Measurements from ENCODE around the gene ZNF385A.

ZNF385A gene

GRCh38 chr12:54419088-54419887 is 34.8 kb upstream of the ZNF385A start, which contains the start of gene ITGA5:
TSS of gene ITGA5 (minus strand) at chr12:54419266. CDS start at chr12:54419198, 68 bp downstream.
- TF ChIP-seq GATA2 (IDR thresholded peaks at IDR 0.05; ENCODE audit: low read depth, low read length) (no peak), GATA3 (IDR thresholded peaks at IDR 0.05; ENCODE audit: low read depth, low read length) (no peak)

- TF ChIP-seq GATA2 (IDR thresholded peaks at IDR 0.05; ENCODE audit: low read depth, low read length) = no peak
- no peak for TF ChIP-seq GATA3 (IDR thresholded peaks at IDR 0.05; ENCODE audit: low read depth, low read length)
These were observed 34.0 kb upstream of the ZNF385A start for GRCh38 chr12:54418441-54419087.

- no peak for TF ChIP-seq GATA3 (IDR thresholded peaks at IDR 0.05; ENCODE audit: low read depth, low read length)
- no peak for TF ChIP-seq GATA2 (IDR thresholded peaks at IDR 0.05; ENCODE audit: low read depth, low read length)
These were observed 33.3 kb upstream of the ZNF385A start for GRCh38 chr12:54417712-54418440.

DNA sequence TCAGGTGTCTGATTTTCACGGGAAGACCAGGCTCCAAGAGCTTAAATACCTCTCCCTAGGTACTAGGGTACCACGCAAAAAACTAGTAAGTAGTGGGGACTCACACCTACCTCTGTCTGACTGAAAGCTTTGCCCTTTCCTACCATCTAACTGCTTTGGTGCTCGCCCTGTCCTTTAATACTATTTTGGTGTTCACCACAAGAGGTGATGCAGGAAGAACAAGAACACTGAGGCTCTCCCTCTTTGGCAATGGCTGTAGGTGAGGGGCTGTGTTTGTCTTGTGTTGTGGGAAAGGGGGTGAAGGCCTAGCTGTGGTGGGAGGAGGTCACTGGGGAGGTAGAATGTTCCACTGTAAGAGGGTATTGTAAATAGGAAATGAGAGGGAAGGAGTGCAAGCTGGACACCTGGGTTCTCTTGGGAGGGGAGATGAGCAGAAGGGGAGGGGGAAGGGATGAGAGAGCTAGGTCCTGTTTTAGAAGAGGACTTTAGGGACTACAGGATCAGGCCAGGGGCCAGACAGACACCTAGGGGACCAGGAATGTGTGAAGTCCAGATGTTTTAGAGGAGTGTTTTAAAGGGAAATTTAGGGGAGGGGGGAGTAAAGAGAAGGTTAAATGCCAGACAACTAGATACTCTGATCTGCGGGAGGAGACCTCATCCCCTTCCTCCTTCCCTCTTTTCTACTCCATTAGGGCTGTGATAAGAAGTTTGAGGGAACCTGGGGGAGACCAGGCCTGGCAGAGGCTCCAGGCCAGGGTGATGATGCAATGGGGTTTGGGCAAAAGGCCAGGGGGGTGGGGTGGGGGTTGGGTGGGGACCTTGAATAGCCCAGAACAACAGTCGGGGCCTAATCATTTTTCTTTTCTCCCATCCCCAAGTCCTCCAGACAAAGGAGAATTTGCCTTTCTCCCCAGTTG is 32.4 kb upstream of the ZNF385A start:
- TF ChIP-seq GATA3 (IDR thresholded peaks at IDR 0.05; ENCODE audit: low read depth, low read length) (no peak), GATA2 (IDR thresholded peaks at IDR 0.05; ENCODE audit: low read depth, low read length) (no peak)

- no peak for TF ChIP-seq GATA2 (IDR thresholded peaks at IDR 0.05; ENCODE audit: low read depth, low read length)
- no peak for TF ChIP-seq GATA3 (IDR thresholded peaks at IDR 0.05; ENCODE audit: low read depth, low read length)
These were observed 30.8 kb upstream of the ZNF385A start for GRCh38 chr12:54415221-54415929.

DNA sequence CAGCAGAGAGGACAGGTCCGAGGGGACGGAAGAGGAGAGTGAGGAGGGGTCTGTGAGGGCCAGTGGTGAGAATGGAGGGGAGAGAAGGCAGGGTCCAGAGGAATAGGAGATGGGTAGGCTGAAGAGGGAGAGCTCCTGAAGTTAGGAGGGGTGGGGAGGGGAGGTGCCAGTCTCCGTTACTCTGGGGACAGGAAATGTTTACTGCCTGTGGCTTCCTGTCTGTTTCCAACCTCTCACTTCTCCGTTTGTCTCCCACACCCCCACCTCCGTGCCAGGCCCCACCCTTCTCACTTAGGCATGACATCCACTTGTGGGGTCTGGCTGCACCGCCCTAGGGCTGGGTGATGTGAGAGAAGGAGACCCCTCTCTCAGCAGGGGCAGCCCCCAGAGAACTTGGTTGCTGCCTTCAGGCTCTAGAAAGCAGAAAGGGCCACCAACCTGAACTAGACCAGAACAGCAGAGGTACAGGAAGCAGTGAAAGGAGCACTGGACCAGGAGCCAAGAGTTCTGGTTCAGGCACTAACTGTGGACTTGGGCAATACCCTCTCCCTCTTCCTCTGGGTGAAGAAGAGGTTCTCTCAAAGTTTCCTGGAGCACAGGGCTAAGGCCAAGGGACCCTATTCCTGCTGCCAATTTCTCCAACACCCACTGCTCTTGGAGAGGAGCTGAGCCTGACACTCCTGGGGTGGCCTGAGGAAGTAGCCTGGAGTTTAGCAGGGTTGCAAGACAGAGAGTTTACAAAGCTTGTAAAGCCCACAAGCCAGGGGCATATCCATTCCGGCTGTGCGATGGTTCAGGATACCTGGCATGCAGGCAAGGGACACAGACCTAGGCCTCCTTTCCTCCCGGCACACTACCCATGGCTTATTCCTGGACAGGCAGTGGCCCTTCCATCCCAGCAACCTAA is 29.0 kb upstream of the ZNF385A start:
- TF ChIP-seq GATA2 (IDR thresholded peaks at IDR 0.05; ENCODE audit: low read depth, low read length) (no peak), GATA3 (IDR thresholded peaks at IDR 0.05; ENCODE audit: low read depth, low read length) (no peak)

- TF ChIP-seq GATA3 (IDR thresholded peaks at IDR 0.05; ENCODE audit: low read depth, low read length) = no peak
- TF ChIP-seq GATA2 (IDR thresholded peaks at IDR 0.05; ENCODE audit: low read depth, low read length) = no peak
These were observed 28.3 kb upstream of the ZNF385A start for GRCh38 chr12:54412786-54413185.

DNA sequence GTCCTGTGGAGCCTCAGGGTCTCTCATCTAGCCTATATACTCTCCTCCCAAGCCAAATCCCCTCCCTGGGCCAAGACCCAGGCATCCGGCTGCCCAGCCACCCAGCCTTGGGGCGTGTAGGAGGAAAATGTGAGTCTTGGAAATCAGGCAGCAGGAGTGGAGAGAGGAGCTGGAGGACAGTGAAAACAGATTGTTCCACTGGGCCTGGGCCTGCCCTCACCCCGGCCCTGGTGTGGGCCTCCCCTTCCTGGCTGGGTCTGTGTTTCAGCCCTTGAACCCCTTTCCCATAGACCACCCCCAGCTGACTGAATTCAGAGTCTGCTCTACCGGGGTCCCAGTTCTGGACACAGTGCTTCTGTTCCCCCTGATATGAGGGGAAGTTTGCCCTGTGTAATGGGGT is 27.8 kb upstream of the ZNF385A start:
- TF ChIP-seq GATA2 (IDR thresholded peaks at IDR 0.05; ENCODE audit: low read depth, low read length) (no peak), GATA3 (IDR thresholded peaks at IDR 0.05; ENCODE audit: low read depth, low read length) (no peak)

DNA sequence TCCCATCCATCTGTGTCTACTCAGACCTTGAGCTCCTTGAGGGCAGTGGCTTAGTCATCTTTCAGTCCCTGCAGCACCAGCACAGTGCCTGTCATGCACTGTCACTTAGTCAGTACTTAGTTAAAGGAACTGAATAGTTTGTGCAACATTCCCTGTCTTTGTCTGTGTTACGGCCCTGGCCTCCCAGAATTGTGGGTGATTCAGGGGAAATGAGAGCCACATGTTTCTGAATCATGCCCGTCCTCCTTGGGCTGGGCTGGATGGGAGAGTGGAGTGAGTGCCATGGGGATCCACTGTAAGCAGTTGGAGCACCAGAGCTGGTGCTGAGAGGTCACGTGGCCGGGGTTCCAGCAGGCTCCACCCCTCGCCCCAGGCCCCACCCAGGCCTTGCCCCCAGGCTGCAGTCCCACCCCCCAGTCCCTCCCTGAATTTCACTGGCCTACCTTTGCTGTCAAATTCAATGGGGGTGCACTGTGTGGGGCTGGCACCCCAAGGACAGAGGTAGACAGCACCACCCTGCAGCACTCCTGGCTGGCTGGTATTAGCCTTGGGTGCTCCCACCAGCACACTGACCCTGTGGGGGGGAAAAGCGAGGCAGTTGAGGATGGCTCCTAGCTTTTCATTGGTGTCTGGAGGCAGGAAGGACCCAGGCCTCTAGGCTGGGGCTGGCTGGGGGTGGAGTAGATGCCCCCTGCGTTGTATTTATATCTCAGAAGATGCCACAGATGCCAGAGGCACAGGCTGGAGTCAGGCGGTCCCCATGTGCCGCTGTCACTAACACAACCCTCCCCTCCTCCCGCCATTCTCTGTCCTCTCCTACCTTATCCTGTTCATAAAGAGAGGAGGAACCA is 27.1 kb upstream of the ZNF385A start:
- TF ChIP-seq GATA2 (IDR thresholded peaks at IDR 0.05; ENCODE audit: low read depth, low read length) = no peak
- no peak for TF ChIP-seq GATA3 (IDR thresholded peaks at IDR 0.05; ENCODE audit: low read depth, low read length)

DNA sequence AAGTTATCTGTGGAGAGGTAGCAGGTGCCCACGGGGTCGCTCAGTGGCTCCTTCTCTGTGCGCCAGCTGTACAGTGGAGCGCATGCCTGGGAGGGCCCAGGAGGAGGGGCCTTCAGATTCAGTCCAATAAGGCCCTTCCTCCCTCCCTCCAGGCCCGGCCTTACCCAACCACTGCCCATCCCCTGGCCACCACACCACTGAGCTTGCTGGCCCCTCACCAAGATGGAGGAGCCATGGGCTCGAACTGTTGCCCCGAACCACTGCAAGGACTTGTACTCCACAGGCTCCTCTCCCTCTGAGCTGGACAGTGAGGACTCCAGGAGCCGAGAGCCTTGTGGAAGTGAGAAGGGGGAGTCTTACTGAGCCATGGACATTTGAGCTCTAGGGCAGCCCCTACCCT is 24.7 kb upstream of the ZNF385A start:
- no peak for TF ChIP-seq GATA2 (IDR thresholded peaks at IDR 0.05; ENCODE audit: low read depth, low read length)

DNA sequence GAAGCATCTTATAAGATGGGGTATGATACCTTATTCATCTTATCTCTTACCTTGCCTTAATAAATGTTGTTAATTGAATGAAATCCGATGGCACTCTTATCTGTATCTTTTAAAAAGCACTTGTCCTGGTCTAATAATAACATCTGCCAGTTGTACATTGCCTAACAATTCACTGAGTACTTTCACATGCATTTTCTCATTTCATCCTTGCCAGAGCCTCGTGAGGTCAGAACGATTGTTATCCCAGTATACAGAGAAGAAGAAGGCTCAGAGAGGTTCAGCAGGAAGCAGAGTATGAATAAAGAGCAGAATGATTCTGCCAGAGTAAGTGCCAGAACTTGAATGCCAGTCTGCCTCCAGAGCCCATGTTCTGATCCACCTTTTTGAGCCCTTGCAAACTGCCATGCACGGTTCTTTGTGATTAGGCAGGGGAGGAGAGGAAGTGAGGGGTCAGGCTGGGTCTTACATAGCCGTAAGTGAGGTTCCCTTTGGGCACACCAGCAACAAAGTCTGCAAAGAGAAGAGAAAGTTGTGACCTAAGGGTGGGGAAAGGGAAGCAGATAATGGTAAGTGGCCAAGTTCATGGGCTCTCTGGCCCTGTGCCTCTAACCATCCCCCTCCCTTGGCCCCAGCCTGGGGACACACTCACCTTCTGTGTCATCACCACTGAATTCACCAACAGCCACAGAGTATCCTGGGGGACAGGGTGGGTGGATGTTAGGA is 22.8 kb upstream of the ZNF385A start:
- TF ChIP-seq GATA3 (IDR thresholded peaks at IDR 0.05; ENCODE audit: low read depth, low read length) (no peak), GATA2 (IDR thresholded peaks at IDR 0.05; ENCODE audit: low read depth, low read length) (no peak)

Data from SH-SY5Y (cell line).